Measurements from ENCODE around the gene ATP6V0E1.
"Not testable (repeated sequence)": the region's sequence is repeated elsewhere in the genome, so short reads cannot be mapped to it uniquely, and the experiment has no call there.

ATP6V0E1 gene

DNA sequence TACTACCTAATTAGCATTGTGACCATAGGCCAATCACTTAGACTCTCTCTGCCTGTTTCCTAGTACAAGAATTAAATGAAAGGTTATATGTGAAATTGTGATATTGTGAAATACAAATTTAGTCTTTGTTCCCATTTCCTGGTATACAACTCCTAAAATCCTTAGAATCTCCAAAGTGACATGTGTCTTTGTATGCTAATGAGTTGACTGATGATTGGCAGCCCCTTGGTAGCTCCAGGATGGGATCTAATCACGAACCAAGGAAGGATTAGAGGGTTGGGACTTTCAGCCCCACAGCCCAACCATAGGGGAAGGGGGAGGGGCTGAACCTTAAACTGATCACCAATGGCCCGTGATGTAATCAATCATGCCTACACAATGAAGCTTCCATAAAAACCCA is 31.6 kb downstream of the ATP6V0E1 start:
- DNase-seq (ENCODE audit: low read depth), result no peak
- TF ChIP-seq, protein P1, sequence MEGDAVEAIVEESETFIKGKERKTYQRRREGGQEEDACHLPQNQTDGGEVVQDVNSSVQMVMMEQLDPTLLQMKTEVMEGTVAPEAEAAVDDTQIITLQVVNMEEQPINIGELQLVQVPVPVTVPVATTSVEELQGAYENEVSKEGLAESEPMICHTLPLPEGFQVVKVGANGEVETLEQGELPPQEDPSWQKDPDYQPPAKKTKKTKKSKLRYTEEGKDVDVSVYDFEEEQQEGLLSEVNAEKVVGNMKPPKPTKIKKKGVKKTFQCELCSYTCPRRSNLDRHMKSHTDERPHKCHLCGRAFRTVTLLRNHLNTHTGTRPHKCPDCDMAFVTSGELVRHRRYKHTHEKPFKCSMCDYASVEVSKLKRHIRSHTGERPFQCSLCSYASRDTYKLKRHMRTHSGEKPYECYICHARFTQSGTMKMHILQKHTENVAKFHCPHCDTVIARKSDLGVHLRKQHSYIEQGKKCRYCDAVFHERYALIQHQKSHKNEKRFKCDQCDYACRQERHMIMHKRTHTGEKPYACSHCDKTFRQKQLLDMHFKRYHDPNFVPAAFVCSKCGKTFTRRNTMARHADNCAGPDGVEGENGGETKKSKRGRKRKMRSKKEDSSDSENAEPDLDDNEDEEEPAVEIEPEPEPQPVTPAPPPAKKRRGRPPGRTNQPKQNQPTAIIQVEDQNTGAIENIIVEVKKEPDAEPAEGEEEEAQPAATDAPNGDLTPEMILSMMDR (IDR thresholded peaks at IDR 0.05; ENCODE audit: low read depth, low read length, missing control alignments), result no peak
- in situ Hi-C loops (cut with HindIII; ENCODE audit: low sequenced_read_pairs), result no loop called here
- no peak overlapping the region for H3K4me3 ChIP-seq (ENCODE audit: low read depth, low read length)

DNA sequence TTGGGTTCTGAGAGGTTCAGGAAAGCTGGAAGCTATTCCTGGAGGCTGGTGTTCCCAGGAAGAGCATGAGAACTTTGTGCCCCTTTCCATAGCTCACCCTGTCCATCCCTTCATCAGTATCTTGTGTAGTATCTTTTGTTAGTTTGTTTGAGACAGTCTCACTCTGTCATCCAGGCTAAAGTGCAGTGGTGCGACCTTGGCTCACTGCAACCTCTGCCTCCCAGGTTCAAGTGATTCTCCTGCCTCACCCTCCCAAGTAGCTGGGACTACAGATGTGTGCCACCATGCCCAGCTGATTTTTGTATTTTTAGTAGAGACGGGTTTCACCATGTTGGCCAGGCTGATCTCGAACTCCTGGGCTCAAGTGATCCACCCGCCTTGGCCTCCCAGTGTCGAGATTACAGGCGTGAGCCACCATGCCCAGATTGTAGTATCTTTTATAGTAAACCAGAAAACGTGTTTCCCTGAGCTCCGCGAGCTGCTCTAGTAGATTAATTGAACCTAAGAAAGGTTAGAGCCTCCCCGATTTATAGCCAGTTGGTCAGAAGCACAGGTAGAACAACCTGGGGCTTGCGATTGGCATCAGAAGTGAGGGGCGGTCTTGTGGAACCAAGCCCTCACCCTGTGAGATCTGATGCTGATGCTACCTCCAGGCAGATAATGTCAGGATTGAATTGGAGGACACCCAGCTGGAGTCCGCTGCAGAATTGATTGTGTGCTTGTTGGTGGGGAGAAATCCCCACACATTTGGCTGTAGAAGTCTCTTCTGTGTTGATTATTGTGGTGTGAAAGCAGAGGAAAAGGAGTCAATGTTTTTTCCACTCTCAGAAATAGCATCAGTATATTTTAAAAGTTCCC is 32.3 kb downstream of the ATP6V0E1 start:
- in situ Hi-C loops (cut with HindIII; ENCODE audit: low sequenced_read_pairs), result no loop called here
- no peak overlapping the region for H3K4me3 ChIP-seq (ENCODE audit: low read depth, low read length)
- TF ChIP-seq, protein P1 (IDR thresholded peaks at IDR 0.05; ENCODE audit: low read depth, low read length, missing control alignments), result no peak
- DNase-seq (ENCODE audit: low read depth), result no peak

DNA sequence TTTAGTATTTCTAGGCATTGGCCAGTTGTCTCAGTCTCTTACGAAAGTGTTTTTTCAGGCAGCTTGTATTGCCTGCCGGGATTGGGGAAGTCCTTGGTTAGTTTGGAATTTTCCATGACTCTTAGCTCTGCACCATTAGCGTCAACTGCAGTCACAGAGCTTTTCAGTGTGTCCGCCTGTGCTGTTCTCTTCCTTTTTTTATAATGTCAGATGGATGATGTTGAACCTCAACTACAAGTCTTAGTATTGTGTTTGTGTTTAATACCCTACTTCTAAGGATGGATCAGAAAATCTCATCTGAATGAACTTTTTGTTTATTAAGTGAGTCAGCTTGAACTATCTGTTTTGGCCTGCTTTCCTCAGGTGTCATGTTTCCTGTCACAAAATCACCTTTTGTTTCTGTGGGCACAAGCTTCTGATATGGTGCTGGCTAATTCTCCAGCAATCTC is 33.1 kb downstream of the ATP6V0E1 start:
- in situ Hi-C loops (cut with HindIII; ENCODE audit: low sequenced_read_pairs), result no loop called here
- no peak overlapping the region for H3K4me3 ChIP-seq (ENCODE audit: low read depth, low read length)
- TF ChIP-seq, protein P1 (IDR thresholded peaks at IDR 0.05; ENCODE audit: low read depth, low read length, missing control alignments), result no peak
- no peak for DNase-seq (ENCODE audit: low read depth)

DNA sequence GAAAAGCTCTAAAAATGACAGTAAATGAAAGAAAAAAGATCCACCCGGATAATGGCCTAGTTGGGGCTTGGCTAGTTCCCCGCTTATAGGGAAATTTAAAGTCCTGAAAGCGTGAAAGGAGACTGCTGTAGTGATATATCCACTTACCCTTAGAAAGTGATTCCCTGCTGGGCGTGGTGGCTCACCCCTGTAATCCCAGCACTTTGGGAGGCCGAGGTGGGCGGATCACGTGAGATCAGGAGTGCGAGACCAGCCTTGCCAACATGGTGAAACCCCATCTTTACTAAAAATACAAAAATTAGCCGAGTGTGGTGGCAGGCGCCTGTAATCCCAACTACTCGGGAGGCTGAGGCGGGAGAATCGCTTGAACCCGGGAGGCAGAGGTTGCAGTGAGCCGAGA is 33.5 kb downstream of the ATP6V0E1 start:
- DNase-seq (ENCODE audit: low read depth); in situ Hi-C loops (cut with HindIII; ENCODE audit: low sequenced_read_pairs); H3K4me3 ChIP-seq (ENCODE audit: low read depth, low read length): not testable (repeated sequence)

DNA sequence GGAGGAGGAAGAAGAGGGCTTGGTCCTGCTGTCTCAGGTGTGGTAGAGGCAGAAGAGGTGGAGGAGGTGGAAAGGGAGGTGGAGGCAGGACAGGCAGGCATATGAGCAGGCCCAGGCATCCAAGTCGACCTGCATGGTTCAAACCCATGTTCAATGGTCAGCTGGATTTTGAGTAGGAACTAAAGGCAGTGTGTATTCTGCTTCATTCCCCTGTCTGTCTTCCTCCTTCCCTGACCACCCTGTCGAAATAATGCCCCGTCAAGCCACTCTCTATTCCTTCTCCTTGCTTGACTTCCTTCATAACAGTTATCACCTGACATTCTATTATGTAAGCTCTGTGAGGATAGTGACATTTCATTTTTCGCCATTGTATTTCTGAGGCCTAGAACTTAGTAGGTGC is 34.8 kb downstream of the ATP6V0E1 start:
- in situ Hi-C loops (cut with HindIII; ENCODE audit: low sequenced_read_pairs), result no loop called here
- no peak for DNase-seq (ENCODE audit: low read depth)

DNA sequence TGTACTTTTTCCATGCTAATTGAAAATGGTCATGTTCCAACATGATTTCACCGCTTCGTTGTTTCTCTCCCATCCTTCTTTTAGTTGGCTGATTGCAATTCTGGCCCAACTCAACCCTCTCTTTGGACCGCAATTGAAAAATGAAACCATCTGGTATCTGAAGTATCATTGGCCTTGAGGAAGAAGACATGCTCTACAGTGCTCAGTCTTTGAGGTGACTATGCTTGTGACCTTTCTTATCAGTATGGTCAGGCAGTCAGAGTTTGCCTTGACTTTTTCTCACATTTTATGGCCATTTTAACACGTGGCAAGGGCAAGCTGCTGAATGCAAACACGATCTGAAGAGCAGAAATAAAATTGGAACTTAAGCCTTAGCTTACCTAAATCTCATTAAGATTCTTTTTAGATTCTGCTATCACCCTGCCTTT is 36.6 kb downstream of the ATP6V0E1 start:
- in situ Hi-C loops (cut with HindIII; ENCODE audit: low sequenced_read_pairs), result no loop called here
- TF ChIP-seq, protein P1 (IDR thresholded peaks at IDR 0.05; ENCODE audit: low read depth, low read length, missing control alignments), result no peak
- no peak overlapping the region for H3K4me3 ChIP-seq (ENCODE audit: low read depth, low read length)
- DNase-seq (ENCODE audit: low read depth), result no peak

More for the DNA sequence above, 34.8 kb downstream of the ATP6V0E1 start:
- H3K4me3 ChIP-seq (ENCODE audit: low read depth, low read length), result no peak overlapping the region
- TF ChIP-seq, protein P1 (IDR thresholded peaks at IDR 0.05; ENCODE audit: low read depth, low read length, missing control alignments), result no peak

DNA sequence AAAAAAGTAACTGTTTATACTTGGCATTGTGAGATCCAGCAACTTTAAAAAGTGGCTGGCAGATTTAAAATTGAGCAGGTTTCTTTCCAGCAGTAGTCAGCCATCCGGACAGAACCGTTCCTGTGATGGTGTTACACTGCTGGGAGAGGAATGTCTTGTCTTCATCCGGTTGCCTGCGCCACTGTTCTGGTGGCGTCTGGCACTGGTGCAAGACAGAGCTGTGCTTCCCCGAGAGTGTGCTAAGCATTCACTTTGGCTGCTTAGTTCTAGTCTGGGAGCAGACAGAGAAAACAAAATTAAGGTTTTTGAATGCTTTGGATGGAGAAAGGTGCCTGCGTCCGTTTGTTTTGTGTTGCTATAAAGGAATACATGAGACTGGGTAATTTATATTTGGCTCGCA is 37.1 kb downstream of the ATP6V0E1 start:
- no peak for DNase-seq (ENCODE audit: low read depth)
- in situ Hi-C loops (cut with HindIII; ENCODE audit: low sequenced_read_pairs), result no loop called here
- H3K4me3 ChIP-seq (ENCODE audit: low read depth, low read length), result no peak overlapping the region
- TF ChIP-seq, protein P1 (IDR thresholded peaks at IDR 0.05; ENCODE audit: low read depth, low read length, missing control alignments), result no peak

Measured in astrocyte of the cerebellum (primary cell).